Bronchial epithelial cell (primary cell): ENCODE data around the gene GAS7. TPM values are rescaled to one million over a fixed set of nuclear protein-coding genes. Genes with fewer than 3 reads are reported as not detected.

Experiments
- DNase-seq: peaks from one replicate; pipeline ENCODE4 v3.0.0-alpha.2; 2010; ENCODE audit warnings: low read depth
- FAIRE-seq: peaks from 2 replicates; lab custom pipeline; 2011; peaks lifted over from hg19 to GRCh38; lab: Jason Lieb, UNC
- H3K27me3 ChIP-seq: 2 replicates; pipeline ENCODE4 v1.5.1; 2011; ENCODE audit warnings: low read length; ENCODE audit not compliant: control insufficient read depth, insufficient read depth
- H3K36me3 ChIP-seq: 2 replicates; pipeline ENCODE4 v1.5.1; 2011; ENCODE audit warnings: low read length; ENCODE audit not compliant: control insufficient read depth, insufficient read depth
- H3K4me3 ChIP-seq: 2 replicates; pipeline ENCODE4 v1.5.1; 2011; ENCODE audit warnings: mild to moderate bottlenecking, low read depth, low read length, control low read depth
- total RNA-seq: library from RNA; depleted of rRNA; stranded (reverse); fragments of >200 nt; gene quantifications from 2 replicates; pipeline ENCODE4 v1.2.1, GENCODE V29; 2014
- TF ChIP-seq, protein P1 (sequence below): IDR thresholded peaks from 2 replicates; pipeline ENCODE4 v1.5.1; 2011; ENCODE audit warnings: mild to moderate bottlenecking, moderate library complexity, low read length, control low read depth, inconsistent platforms; ENCODE audit not compliant: insufficient read depth, severe bottlenecking

Gene GAS7
- total RNA-seq, 1 donor from 2014 or later, result 1.1 TPM

DNA sequence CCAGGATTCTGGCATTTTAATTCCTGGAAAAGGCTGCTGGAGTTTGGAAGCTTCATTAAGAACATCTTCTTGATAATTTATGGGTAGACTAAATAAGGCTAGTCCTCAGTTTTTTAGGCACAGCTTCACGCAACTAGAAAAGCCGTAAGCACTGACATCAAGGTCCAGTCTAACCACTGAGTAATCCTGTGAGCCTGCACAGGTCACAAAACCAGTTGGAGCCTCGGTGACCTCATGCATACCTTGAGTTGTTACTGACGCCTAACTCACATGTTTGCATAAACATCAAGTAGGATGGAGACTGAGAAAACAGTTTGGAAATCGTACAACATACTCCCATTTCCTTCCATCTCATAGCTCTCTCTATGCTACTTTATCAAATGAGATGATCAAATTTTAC, 229.5 kb downstream of the GAS7 start:
- Histone ChIP-seq H3K4me3 (no peak overlapping the region), H3K27me3 (no peaks in the 10 kb centered on the region), H3K36me3 (no peaks in the 10 kb centered on the region)
- TF ChIP-seq, protein P1, sequence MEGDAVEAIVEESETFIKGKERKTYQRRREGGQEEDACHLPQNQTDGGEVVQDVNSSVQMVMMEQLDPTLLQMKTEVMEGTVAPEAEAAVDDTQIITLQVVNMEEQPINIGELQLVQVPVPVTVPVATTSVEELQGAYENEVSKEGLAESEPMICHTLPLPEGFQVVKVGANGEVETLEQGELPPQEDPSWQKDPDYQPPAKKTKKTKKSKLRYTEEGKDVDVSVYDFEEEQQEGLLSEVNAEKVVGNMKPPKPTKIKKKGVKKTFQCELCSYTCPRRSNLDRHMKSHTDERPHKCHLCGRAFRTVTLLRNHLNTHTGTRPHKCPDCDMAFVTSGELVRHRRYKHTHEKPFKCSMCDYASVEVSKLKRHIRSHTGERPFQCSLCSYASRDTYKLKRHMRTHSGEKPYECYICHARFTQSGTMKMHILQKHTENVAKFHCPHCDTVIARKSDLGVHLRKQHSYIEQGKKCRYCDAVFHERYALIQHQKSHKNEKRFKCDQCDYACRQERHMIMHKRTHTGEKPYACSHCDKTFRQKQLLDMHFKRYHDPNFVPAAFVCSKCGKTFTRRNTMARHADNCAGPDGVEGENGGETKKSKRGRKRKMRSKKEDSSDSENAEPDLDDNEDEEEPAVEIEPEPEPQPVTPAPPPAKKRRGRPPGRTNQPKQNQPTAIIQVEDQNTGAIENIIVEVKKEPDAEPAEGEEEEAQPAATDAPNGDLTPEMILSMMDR, result no peak
- DNase-seq (peak; percentile 8), FAIRE-seq (no peak)

DNA sequence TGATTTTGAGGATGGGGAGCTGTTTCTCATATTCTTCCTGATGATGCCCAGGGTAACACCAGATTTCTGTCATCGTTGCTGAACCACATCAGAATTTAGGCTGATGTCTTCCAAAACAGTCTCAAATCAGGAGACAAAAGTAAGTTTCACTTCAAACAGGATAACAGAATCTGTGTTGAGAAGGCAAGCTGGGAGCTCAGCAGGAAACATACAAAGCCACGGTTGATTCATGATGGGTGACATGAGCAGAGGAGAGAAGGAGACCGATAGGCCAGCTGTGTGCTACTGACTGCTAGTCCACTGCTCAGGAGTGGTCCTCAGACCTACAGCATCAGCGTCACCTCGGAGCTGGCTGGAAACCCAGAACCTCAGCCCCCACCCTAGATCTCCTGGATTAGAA, 230.4 kb downstream of the GAS7 start:
- TF ChIP-seq, protein P1, result no peak
- no peak overlapping the region for H3K4me3 ChIP-seq
- no peaks in the 10 kb centered on the region for H3K36me3 ChIP-seq
- no peaks in the 10 kb centered on the region for H3K27me3 ChIP-seq
- DNase-seq, result no peak
- no peak for FAIRE-seq

DNA sequence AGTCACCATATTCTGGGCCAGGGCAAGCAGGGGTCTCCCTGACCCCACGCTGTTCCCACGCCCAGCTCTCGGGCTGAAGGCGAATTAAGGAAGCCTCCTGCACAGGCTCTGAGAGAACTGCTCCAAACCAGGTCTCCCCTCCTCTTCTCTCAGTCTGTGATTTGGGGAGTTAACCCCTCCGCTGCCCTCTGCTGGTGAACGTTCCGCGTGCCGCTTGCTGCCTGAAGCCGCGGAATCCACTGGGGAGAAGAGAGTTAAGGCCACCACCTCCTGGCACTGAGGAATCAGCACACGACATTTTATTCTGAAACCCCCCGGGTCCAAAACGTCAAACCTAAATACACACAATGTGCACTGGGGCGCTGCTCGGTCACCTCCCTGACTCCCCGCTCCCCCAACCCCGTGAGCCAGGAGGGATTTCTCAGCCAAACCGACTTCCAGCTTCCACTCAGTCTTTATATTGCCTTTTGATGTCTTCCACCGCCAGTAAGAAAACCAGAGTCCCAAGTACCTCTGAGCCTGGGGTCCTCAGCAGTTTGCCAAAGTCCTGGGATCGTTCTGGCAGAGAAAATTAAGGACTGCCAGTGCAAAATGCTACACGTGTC, 238.9 kb downstream of the GAS7 start:
- TF ChIP-seq, protein P1, result peak; percentile 54
- DNase-seq (peak; percentile 15), FAIRE-seq (no peak)
- Histone ChIP-seq H3K36me3 (no peaks in the 10 kb centered on the region), H3K4me3 (no peak overlapping the region), H3K27me3 (no peaks in the 10 kb centered on the region)

DNA sequence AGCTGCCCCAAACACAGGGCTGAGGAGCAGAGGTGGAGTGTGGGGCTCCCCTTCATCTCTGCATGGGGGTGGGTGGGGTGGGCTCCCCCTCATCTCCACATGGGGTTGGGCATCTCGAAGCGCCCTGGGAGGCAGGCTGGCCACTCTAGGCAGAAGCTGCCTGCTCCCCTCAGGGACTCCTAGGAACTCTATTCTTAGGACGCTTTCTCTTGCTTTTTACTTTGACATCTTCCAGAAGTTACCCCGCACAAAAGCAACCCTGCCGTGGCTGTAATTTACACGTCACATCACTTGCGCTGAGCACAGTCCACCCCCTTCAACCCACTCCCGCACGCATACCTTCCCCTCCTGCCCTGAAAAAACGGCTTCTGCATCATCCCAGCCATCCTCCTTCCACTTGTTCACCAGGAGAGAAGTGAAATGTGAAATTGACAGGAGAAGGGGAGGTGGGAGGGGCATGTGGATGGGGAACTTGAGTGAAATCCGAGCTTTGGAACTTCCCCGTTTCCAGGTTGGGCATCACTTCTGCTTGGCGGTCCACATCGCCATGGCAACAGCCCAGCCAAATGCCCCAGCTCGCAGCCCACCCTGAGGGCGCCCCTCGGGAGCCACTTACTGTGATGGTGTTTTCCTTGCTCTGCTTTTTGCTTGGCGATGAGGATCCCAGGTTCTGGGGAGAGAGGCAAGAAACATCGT, 239.7 kb downstream of the GAS7 start:
- TF ChIP-seq, protein P1, result no peak

DNA sequence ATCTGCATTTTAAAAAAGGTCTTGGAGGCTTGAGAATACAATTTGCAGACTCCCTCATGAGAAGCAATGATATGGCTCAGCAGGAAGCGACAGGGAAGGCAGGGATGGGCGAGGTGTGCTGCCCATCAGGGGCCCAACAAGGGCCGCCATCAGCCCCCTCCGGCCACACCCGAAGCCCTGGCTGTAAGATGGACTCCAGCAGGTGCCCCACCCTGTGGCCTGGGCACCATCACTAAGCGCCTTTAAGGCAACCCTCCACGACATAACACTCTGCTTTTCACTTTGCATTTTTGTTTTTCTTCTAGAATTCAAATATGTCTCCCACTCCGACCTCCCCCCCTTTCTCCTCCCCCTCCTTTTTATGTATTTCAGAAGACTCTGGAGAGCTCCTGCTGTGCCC, 241.2 kb downstream of the GAS7 start:
- no peaks in the 10 kb centered on the region for H3K36me3 ChIP-seq
- H3K27me3 ChIP-seq, result no peaks in the 10 kb centered on the region
- FAIRE-seq (no peak), DNase-seq (no peak)
- TF ChIP-seq, protein P1, result no peak
- H3K4me3 ChIP-seq, result no peak overlapping the region

More for the DNA sequence above, 239.7 kb downstream of the GAS7 start:
- FAIRE-seq (no peak), DNase-seq (no peak)
- no peak overlapping the region for H3K4me3 ChIP-seq
- H3K27me3 ChIP-seq, result no peaks in the 10 kb centered on the region
- H3K36me3 ChIP-seq, result no peaks in the 10 kb centered on the region
